GM12801 (cell line): ENCODE data around the gene KCNJ18.
"Not testable (repeated sequence)": the region's sequence is repeated elsewhere in the genome, so short reads cannot be mapped to it uniquely, and the experiment has no call there.

ENCODE experiments used
- TF ChIP-seq, protein P1 (sequence below): IDR thresholded peaks from one replicate; pipeline ENCODE4 v1.5.1; 2011; ENCODE audit warnings: control low read depth; ENCODE audit not compliant: insufficient read length; ENCODE audit errors: extremely low read depth

Gene KCNJ18

GRCh38 chr17:21691883-21692703 lies at the start of gene KCNJ18:
Gene KCNJ18 (plus strand): TSS chr17:21692523. CDS start chr17:21702787, 10,264 bp downstream.
- TF ChIP-seq, protein P1, sequence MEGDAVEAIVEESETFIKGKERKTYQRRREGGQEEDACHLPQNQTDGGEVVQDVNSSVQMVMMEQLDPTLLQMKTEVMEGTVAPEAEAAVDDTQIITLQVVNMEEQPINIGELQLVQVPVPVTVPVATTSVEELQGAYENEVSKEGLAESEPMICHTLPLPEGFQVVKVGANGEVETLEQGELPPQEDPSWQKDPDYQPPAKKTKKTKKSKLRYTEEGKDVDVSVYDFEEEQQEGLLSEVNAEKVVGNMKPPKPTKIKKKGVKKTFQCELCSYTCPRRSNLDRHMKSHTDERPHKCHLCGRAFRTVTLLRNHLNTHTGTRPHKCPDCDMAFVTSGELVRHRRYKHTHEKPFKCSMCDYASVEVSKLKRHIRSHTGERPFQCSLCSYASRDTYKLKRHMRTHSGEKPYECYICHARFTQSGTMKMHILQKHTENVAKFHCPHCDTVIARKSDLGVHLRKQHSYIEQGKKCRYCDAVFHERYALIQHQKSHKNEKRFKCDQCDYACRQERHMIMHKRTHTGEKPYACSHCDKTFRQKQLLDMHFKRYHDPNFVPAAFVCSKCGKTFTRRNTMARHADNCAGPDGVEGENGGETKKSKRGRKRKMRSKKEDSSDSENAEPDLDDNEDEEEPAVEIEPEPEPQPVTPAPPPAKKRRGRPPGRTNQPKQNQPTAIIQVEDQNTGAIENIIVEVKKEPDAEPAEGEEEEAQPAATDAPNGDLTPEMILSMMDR = not testable (repeated sequence)

GRCh38 chr17:21674242-21674731 lies 18.0 kb upstream of the KCNJ18 start:
- TF ChIP-seq, protein P1 = no peak

DNA sequence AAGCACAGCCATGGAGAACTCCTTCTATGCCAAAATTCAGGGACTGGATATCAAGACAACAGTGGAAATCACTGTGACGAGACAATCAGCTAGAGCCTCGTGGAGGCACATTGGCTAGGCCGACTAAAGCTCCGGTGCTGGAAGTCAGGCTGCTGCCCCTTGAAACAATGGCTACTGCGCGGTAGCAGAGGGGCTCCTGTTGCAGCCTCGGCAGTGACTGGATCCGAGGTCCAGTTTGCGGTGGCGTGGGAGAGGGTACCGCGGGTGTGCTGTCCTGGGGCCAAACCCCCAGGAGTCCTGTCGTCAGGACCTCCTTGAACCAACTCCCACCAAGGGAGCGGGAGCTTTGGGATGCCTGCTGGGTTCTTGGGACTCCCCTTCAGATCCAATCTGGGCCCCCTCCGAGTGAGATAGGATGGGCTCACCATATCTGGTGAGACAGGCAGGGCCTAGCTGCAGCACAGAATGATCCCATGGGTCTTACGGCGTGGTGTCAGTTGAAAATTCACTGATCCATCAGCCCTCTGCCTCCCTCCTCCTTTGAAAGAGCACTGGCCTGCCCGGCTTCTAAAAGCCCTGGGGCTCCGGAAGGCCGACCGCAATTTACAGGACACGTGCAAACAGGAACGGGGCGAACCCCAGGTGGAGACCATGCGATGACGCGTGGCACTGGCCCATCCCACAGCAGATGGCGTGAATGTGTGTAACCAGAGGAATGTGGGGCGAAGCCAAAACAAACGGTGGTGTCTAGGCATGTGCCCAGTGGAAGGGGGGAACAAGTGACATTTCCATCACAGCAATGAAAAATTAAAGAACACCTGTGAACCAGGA lies 15.8 kb upstream of the KCNJ18 start:
- TF ChIP-seq, protein P1 = no peak

GRCh38 chr17:21677126-21677910 lies 15.0 kb upstream of the KCNJ18 start:
- TF ChIP-seq, protein P1 = no peak

DNA sequence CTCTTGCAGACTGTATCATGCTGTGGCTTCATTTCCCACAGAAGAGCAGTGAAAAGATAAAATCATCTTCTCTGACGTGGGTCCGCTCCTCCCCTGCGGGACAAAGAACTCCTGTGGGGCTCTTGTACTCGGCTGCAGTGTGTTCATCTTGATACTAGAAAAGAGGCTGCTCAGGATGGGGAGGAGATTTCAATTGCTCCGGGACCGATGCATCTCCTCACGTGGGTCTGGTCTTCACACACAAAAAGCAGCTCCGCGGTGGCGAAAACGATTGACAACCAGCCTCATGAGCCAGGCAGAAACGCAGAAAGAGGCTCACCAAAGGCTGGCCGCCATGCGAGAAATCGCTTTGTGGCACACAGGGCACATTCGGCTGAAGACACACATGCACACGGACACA lies 14.4 kb upstream of the KCNJ18 start:
- TF ChIP-seq, protein P1 = no peak

DNA sequence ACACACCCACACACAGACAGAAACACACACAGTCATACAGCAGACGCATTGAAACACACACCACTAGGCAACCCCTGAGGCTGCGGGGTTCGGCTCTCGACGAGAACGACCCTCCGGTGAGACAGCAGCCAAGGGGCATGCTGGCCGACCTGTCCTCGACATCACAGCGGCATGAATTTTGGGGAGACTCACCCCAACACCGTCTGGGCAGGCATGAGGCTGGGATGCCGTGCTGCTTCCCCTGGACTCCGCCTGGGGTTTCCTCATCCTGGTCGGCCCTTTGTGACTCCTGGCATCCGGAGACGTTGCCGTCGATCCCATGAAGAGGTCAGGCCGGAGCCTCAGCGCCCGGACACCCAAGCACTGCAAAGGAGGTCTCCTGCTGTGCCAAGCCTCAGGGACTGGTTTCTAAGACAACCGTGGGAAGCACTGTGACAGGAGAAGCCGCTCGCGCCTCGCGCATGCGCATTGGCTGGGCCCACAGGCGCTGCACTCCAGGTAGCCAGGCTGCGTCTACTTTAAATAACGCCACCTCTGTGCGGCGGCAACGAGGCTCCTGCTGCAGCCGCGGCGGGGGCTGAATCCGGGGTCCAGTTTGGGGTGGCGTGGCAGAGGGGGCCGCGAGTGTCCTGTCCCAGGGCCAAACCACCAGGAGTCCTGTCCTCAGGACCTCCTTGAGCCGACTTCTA lies 13.8 kb upstream of the KCNJ18 start:
- TF ChIP-seq, protein P1 = no peak
